ENCODE results near the gene IGSF23.

IGSF23 gene

DNA sequence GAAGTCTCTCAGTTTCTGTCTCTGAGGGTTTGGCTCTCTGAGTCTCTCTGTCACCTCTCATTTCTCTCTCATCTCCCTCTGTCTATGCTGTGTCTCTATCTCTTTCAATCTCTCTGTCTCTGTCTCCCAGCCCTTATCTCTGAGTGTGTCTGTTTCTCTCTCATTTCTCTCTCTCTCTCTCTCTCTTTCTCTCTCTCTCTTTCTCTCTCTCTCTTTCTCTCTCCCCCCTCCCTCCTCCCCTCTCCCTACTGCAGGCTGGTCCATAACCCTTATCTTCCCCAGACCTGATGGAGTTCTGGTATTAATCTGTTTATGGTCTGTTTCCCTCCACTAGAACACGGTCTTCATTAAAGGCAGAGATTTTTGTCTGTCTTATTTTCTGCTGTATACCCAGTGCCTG is 29.0 kb downstream of the IGSF23 start:
- peak; percentile 61 for DNase-seq

GRCh38 chr19:44643605-44644401 is 30.4 kb downstream of the IGSF23 start, which contains the start of gene PVR:
Gene PVR (plus strand): TSS chr19:44643910. CDS start chr19:44644097, 187 bp downstream.
- peak; percentile 84 for DNase-seq

- DNase-seq = peak; percentile 46
Observed at GRCh38 chr19:44644402-44645016, 31.1 kb downstream of the IGSF23 start.

DNA sequence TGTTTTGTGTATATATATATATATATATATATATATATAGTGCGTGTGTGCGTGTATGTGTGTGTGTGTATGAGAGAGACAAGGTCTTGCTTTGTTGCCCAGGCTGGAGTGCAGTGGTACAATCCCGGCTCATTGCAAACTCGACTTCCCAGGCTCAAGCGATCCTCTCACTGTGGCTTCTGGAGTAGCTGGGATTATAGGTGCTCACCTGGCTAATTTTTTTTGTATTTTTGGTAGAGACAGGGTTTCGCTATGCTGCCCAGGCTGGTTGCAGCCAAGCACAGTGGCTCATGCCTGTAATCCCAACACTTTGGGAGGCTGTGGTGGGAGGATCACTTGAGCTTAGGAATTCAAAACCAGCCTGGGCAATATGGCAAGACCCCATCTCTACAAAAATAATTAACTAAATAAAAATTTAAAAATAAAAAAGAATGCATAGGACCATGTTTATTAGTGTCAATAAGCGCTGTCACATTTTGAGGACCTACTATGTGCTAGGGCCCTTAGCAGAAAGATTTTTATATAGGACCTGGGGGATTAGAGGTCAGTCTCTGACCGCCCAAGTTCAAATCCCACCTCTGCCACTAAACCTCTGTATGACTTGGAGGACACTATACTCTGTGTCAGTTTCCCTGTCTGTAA is 32.2 kb downstream of the IGSF23 start:
- peak; percentile 33 for DNase-seq

DNA sequence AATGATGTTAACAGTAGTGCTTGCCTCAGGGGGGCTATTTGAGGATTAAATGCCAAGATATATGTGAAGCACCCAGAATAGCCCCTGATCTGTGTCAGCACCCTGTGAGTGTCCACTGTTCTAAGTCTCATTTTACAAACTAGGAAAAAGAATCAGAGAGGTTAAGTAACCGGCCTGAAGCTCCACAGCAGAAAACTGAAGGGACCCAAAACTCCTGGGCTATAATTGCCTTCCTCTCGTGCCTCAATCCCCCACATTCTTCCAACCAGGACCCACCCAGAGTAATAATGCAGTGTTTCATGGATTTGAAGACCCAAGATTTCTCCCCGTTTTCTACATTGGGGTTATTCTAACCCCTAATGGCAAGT is 32.7 kb downstream of the IGSF23 start:
- DNase-seq = no peak

DNA sequence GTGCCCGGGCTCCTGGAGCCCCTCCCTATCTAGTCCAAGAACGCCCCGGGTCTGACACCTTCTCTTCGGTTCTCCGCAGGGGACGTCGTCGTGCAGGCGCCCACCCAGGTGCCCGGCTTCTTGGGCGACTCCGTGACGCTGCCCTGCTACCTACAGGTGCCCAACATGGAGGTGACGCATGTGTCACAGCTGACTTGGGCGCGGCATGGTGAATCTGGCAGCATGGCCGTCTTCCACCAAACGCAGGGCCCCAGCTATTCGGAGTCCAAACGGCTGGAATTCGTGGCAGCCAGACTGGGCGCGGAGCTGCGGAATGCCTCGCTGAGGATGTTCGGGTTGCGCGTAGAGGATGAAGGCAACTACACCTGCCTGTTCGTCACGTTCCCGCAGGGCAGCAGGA is 33.8 kb downstream of the IGSF23 start:
- DNase-seq = no peak

GRCh38 chr19:44648631-44649251 is 35.4 kb downstream of the IGSF23 start:
- DNase-seq = no peak

DNA sequence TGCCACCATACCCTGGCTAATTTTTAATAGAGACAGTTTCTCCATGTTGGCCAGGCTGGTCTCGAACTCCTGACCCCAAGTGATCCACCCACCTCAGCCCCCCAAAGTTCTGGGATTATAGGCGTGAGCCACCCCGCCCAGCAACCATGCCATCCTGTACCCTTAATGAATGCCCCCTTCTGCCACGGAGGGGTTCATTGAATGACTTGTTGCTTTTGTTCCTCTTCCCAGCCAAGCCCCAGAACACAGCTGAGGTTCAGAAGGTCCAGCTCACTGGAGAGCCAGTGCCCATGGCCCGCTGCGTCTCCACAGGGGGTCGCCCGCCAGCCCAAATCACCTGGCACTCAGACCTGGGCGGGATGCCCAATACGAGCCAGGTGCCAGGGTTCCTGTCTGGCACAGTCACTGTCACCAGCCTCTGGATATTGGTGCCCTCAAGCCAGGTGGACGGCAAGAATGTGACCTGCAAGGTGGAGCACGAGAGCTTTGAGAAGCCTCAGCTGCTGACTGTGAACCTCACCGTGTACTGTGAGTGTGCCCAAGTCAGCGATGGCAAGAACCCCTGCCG is 36.3 kb downstream of the IGSF23 start:
- no peak for DNase-seq

DNA sequence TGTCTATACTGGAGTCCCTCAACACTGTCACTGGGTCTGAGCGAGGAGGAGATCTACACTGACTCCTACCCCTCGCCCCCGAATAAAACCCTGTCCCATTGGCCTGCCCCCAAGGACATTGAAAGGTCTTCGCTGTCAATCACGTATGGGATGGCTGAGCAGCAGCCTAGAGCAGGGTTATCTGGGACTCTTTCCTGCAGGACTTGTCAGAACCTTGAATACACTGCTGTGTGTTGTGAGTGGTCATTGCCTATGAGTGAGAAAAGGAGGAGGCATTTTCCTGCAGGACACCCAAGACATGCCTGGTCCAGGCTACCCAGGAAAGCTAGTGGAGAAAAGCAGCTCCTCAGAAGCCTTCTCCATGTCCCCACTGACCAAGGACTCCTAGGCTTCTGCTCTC is 40.0 kb downstream of the IGSF23 start:
- DNase-seq = no peak

- DNase-seq = peak; percentile 88
Observed at GRCh38 chr19:44653977-44654774, 40.8 kb downstream of the IGSF23 start.

GRCh38 chr19:44657211-44657921 is 44.0 kb downstream of the IGSF23 start:
- DNase-seq = peak; percentile 87

DNA sequence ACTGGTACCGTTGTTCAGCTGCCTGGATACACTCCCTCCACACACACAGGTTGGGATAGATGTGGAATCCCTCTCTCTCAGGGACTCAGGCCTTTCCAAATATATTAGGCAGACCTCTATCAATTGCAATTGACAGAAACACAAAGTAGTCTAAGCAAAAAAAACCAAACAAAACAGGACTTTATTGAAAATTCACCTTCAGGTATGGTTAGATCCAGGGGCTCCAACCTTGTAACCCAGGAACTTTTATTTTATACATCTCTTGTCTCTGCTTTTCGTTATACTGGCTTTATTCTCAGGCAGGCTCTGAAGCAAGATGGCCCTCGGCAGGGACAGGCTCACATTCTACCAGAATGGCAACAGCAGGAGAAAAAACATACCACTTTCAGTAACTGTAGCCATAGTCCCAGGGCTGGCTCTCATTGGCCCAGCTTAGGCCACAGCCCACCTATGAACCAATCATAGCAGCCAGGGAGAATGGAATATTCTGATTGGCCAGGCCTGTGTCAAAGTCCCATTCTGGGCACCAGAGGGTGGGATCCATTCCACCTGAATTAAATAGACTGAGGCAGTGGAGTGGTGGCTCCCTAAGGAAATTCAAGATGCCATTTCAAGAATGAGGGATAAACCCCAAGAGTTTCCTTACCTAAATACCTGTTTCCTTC is 44.8 kb downstream of the IGSF23 start:
- peak; percentile 26 for DNase-seq

GRCh38 chr19:44660081-44660480 is 46.7 kb downstream of the IGSF23 start:
- no peak for DNase-seq

DNA sequence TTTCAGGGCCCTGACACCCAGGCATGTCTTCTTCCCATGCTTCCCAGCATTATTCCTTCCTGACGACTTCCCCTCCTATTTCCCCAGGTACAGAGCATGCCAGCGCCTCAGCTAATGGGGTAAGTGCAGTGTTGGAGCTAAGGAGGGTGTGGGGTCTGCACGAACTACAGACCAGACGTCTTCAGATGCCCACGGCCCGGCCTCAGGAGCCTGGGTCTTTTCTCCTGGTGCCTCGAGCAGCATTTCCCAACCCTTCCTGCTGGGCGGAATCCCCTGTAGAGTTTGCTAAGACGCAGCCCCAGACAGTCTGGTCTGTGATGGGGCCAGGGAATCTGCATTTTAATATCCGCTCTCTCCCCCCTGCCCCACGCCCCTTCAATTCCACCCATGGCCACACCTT is 47.8 kb downstream of the IGSF23 start:
- DNase-seq = no peak

DNA sequence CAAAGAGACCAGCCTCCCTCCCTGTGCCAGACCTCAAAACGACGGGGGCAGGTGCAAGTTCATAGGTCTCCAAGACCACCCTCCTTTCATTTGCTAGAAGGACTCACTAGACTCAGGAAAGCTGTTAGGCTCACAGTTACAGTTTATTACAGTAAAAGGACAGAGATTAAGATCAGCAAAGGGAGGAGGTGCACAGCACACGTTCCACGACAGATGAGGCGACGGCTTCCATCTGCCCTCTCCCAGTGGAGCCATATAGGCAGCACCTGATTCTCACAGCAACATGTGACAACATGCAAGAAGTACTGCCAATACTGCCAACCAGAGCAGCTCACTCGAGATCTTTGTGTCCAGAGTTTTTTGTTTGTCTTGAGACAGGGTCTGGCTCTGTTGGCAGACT is 48.5 kb downstream of the IGSF23 start:
- no peak for DNase-seq

DNA sequence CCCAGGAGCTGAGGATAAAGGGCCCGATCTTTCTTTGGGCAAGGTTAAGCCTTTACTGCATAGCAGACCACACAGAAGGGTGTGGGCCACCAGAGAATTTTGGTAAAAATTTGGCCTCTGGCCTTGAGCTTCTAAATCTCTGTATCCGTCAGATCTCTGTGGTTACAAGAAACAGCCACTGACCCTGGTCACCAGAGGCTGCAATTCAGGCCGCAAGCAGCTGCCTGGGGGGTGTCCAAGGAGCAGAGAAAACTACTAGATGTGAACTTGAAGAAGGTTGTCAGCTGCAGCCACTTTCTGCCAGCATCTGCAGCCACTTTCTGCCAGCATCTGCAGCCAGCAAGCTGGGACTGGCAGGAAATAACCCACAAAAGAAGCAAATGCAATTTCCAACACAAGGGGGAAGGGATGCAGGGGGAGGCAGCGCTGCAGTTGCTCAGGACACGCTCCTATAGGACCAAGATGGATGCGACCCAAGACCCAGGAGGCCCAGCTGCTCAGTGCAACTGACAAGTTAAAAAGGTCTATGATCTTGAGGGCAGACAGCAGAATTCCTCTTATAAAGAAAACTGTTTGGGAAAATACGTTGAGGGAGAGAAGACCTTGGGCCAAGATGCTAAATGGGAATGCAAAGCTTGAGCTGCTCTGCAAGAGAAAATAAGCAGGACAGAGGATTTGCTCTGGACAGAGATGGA is 49.5 kb downstream of the IGSF23 start:
- DNase-seq = no peak

DNA sequence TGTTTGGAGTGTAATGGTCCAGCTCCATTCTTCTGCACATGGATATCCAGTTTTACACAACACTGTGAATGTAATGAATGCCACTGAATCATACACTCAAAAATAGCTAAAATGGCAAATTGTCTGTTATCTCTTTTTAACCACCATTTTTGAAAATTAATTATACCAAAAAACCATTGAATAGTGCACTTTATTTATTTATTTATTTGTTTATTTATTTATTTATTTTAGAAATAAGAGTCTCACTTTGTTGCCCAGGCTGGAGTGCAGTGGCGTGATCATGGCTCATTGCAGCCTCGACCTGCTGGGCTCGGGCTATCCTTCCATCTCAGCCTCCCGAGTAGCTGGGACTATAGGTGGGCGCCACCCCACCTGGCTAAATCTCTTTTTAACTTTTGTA is 50.6 kb downstream of the IGSF23 start:
- DNase-seq = no peak

DNA sequence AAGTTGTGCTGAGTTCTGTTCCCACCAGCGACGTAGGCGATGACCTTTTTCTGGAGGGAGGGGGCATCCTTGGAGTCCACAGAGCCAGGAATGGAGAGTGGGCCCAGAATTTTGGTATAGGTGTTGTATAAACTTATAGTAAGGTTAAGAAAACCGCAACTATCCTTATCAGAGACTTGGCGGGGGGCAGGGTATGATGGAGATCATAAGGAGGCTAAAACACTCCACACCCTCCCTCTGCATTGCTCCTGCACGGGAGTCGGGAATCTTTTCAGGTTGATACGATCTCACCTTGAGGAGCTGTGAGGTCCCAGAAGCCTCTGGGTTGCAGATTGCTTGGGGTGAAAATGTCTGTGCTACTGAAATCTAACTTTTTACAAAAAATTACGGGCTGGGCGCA is 51.6 kb downstream of the IGSF23 start:
- DNase-seq = no peak

GRCh38 chr19:44666852-44667556 is 53.6 kb downstream of the IGSF23 start:
- DNase-seq = peak; percentile 27
